ENCODE data around the gene ZFP1. TPM values are rescaled to one million over a fixed set of nuclear protein-coding genes. Genes with fewer than 3 reads are reported as not detected.

The ZFP1 gene
- total and polyA plus RNA-seq, 2 of the 4 experiments (the other 2 are of a cell fraction): 3.8 to 16.0 TPM

DNA sequence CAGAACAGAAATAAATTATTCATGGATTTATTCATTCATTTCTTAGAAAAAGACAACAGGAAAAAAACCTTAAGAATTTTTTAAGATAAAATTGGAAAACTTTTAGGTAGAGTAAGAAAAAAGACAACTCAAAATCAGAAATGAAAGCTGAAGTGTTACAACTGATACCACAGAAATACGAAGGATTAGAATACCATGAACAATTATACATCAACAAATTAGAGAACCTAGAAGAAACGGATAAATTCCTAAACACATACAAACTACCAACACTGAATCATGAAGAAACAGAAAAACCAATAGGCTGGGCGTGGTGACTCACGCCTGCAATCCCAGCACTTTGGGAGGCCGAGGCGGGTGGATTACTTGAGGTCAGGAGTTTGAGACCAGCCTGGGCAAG lies 30.9 kb downstream of the ZFP1 start:
- no peaks in the 10 kb centered on the region for H3K79me1 ChIP-seq (ENCODE audit: low read depth in 1 of 2, low read length in 2 of 2)
- dilution Hi-C loops (cut with HindIII; ENCODE audit: low sequenced_read_pairs, unreplicated experiment) (no loop called here), intact Hi-C loops (cut with micrococcal nuclease) (no loop called here), in situ Hi-C loops (cut with MboI; ENCODE audit: low sequenced_read_pairs) (no loop called here)
- no peak overlapping the region for H2AFZ ChIP-seq (replicated peaks; ENCODE audit: low read length, poor library complexity)
- no peak overlapping the region for H3K23ac ChIP-seq (ENCODE audit: low read depth, low read length)
- ATAC-seq (ENCODE audit: low read depth) (no peak), DNase-seq (no peak)
- no peak overlapping the region for H3K9ac ChIP-seq (ENCODE audit: low read depth, low read length)
- H3K27me3 ChIP-seq (ENCODE audit: control insufficient read depth, insufficient read depth, low read length): no peaks in the 10 kb centered on the region
- H4K8ac ChIP-seq (ENCODE audit: low read depth in 2 of 2, low read length in 2 of 2): no peak overlapping the region
- no peaks in the 10 kb centered on the region for H4K20me1 ChIP-seq (ENCODE audit: insufficient read depth, low read length)
- no peak overlapping the region for H3K27ac ChIP-seq (ENCODE audit: insufficient read depth, low read length)
- no peak overlapping the region for H2BK15ac ChIP-seq (ENCODE audit: low read depth, low read length)
- no peak overlapping the region for H2BK120ac ChIP-seq (ENCODE audit: low read depth, low read length)
- ChIA-PET CTCF (no interaction called here), POLR2A (ENCODE audit: unreplicated experiment) (no interaction called here)
- no peak overlapping the region for H3K14ac ChIP-seq (replicated peaks; ENCODE audit: low read depth, low read length)
- WGBS, 2 experiments (ENCODE audit: extremely low coverage in 2 of 2, insufficient read length in 1 of 2): no CpG with 5 or more reads among the region's 6 CpGs
- no peaks in the 10 kb centered on the region for H3K9me1 ChIP-seq (ENCODE audit: insufficient read depth, low read length)
- H4K91ac ChIP-seq (ENCODE audit: insufficient read depth, low read depth, low read length): no peak overlapping the region
- BruUV-seq (replicated peaks): no TSS peak
- TF ChIP-seq FOS (IDR thresholded peaks at IDR 0.05; ENCODE audit: low read depth, low read length): no peak
- TF ChIP-seq MAZ (IDR thresholded peaks at IDR 0.05; ENCODE audit: borderline replicate concordance, low read depth, low read length): no peak
- TF ChIP-seq NFE2L2 (IDR thresholded peaks at IDR 0.05; ENCODE audit: low read depth, low read length): no peak
- no peak for TF ChIP-seq RFX5 (IDR thresholded peaks at IDR 0.05; ENCODE audit: low read depth, low read length)
- TF ChIP-seq MXI1 (IDR thresholded peaks at IDR 0.05; ENCODE audit: borderline replicate concordance, low read depth, low read length): no peak
- TF ChIP-seq, protein P1, sequence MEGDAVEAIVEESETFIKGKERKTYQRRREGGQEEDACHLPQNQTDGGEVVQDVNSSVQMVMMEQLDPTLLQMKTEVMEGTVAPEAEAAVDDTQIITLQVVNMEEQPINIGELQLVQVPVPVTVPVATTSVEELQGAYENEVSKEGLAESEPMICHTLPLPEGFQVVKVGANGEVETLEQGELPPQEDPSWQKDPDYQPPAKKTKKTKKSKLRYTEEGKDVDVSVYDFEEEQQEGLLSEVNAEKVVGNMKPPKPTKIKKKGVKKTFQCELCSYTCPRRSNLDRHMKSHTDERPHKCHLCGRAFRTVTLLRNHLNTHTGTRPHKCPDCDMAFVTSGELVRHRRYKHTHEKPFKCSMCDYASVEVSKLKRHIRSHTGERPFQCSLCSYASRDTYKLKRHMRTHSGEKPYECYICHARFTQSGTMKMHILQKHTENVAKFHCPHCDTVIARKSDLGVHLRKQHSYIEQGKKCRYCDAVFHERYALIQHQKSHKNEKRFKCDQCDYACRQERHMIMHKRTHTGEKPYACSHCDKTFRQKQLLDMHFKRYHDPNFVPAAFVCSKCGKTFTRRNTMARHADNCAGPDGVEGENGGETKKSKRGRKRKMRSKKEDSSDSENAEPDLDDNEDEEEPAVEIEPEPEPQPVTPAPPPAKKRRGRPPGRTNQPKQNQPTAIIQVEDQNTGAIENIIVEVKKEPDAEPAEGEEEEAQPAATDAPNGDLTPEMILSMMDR (conservative IDR thresholded peaks at IDR 0.05; ENCODE audit: low read depth, low read length): no peak
- TF ChIP-seq BHLHE40 (IDR thresholded peaks at IDR 0.05; ENCODE audit: low read depth, low read length): no peak
- H2BK20ac ChIP-seq (ENCODE audit: low read depth, low read length): no peak overlapping the region
- no peak overlapping the region for H3K4ac ChIP-seq (ENCODE audit: low read depth, low read length)
- H3K4me1 ChIP-seq (ENCODE audit: control insufficient read depth, insufficient read depth, low read length): no peaks in the 10 kb centered on the region
- H3K36me3 ChIP-seq (ENCODE audit: control insufficient read depth, insufficient read depth, low read length): no peaks in the 10 kb centered on the region
- no peak overlapping the region for H3K4me3 ChIP-seq (ENCODE audit: insufficient read depth, low read depth, low read length)
- no peak overlapping the region for H4K5ac ChIP-seq (ENCODE audit: low read depth, low read length)
- H3K56ac ChIP-seq (ENCODE audit: extremely low read depth, insufficient read depth, low read length): no peak overlapping the region
- H2BK5ac ChIP-seq (ENCODE audit: low read depth, low read length, poor library complexity, severe bottlenecking): no peak overlapping the region
- no peak overlapping the region for H3K4me2 ChIP-seq (ENCODE audit: low read depth, low read length)
- no peak overlapping the region for H2AK5ac ChIP-seq (ENCODE audit: low read depth, low read length)
- H3K18ac ChIP-seq (ENCODE audit: low read depth, low read length): no peak overlapping the region
- H3K9me3 ChIP-seq (ENCODE audit: control insufficient read depth, insufficient read depth, low read length): peaks cover 24% of the 10 kb centered on the region
- no peak overlapping the region for H2AK9ac ChIP-seq (replicated peaks; ENCODE audit: low read depth, low read length, poor library complexity)

All from IMR-90 (cell line).